ENCODE data around the gene UPK3A. TPM values are rescaled to one million over a fixed set of nuclear protein-coding genes. Genes with fewer than 3 reads are reported as not detected.

UPK3A gene
- total and polyA plus RNA-seq, 2 of the 8 experiments (the other 6 are each of a cell fraction or from before 2014, with no cell fraction given), result 0.35 to 1.7 TPM

- TF ChIP-seq KDM5A (IDR thresholded peaks at IDR 0.05; ENCODE audit: low read length), result no peak
- no peak for TF ChIP-seq SP1 (IDR thresholded peaks at IDR 0.05; ENCODE audit: low read depth, low read length)
These were observed at the start of gene UPK3A (continued) for GRCh38 chr22:45284705-45285262.
